GM10248 (cell line): ENCODE measurements around the gene MROH7.

Source experiments
- CTCF ChIA-PET: fragments of 300-600 bp; sonication (Branson Sonifier 250); formaldehyde crosslinking; extraction: SDS; loops from one replicate; lab custom pipeline; 2021; ENCODE audit warnings: antibody characterized with exemption; lab: Yijun Ruan, JAX
- POLR2A ChIA-PET: fragments of 350-650 bp; sonication (Branson Sonifier 250); formaldehyde crosslinking; extraction: SDS; loops from one replicate; lab custom pipeline; 2020; ENCODE audit warnings: antibody characterized with exemption; lab: Yijun Ruan, JAX
- DNase-seq: peaks from one replicate; pipeline ENCODE4 v3.0.0; 2012; ENCODE audit errors: extremely low spot score
- CTCF ChIP-seq: IDR thresholded peaks from 2 replicates; pipeline ENCODE4 v1.5.1; 2012; ENCODE audit warnings: mild to moderate bottlenecking, low read depth; ENCODE audit errors: extremely low read depth, missing control alignments, control extremely low read depth

MROH7 gene

GRCh38 chr1:54640361-54640760, 1.2 kb upstream of the MROH7 start:
- no peak for TF ChIP-seq CTCF
- CTCF ChIA-PET = no interaction called here

GRCh38 chr1:54643736-54644135, 2.1 kb downstream of the MROH7 start:
- no peak for TF ChIP-seq CTCF
- CTCF ChIA-PET = no interaction called here
- no peak for DNase-seq
- POLR2A ChIA-PET = no interaction called here

More at GRCh38 chr1:54640361-54640760, 1.2 kb upstream of the MROH7 start:
- DNase-seq = no peak
- POLR2A ChIA-PET = no interaction called here

- ChIA-PET CTCF (no interaction called here), POLR2A (no interaction called here)
- DNase-seq = no peak
- no peak for TF ChIP-seq CTCF
Measured at GRCh38 chr1:54645806-54646676, 4.5 kb downstream of the MROH7 start.

- POLR2A ChIA-PET = no interaction called here
- CTCF ChIA-PET = no interaction called here
- no peak for TF ChIP-seq CTCF
- DNase-seq = no peak
Measured at GRCh38 chr1:54649130-54649898, 7.7 kb downstream of the MROH7 start.

GRCh38 chr1:54649921-54650320, 8.3 kb downstream of the MROH7 start:
- no peak for DNase-seq
- ChIA-PET POLR2A (no interaction called here), CTCF (no interaction called here)
- no peak for TF ChIP-seq CTCF

- CTCF ChIA-PET = no interaction called here
- no peak for TF ChIP-seq CTCF
- no peak for DNase-seq
- POLR2A ChIA-PET = no interaction called here
Measured at GRCh38 chr1:54650417-54650816, 8.8 kb downstream of the MROH7 start.
